Kidney (tissue), 14 donors: ENCODE results near the gene PRTN3. TPM values are rescaled to one million over a fixed set of nuclear protein-coding genes. Genes with fewer than 3 reads are reported as not detected.

Source experiments
- DNase-seq, 5 donors: peaks; one replicate each; pipeline ENCODE4 v3.0.0-alpha.2; 2013 to 2020
- FAIRE-seq: peaks from 2 replicates; lab custom pipeline; 2012; peaks lifted over from hg19 to GRCh38; lab: Jason Lieb, UNC
- H3K27ac ChIP-seq, 2 donors: one replicate each; pipeline ENCODE4 v1.7.0; 2013; ENCODE audit warnings: low read depth in 2 of 2, low read length in 2 of 2, inconsistent platforms in 1 of 2
- H3K27me3 ChIP-seq: one replicate; pipeline ENCODE4 v1.7.1; 2013; ENCODE audit warnings: low read length, inconsistent platforms; ENCODE audit not compliant: control insufficient read depth, insufficient read depth
- H3K36me3 ChIP-seq, 3 donors: one replicate each; pipeline versions ENCODE4 v1.7.0 to v1.7.1; 2013; ENCODE audit warnings: low read length in 3 of 3, control low read depth in 1 of 3, inconsistent platforms in 1 of 3; ENCODE audit not compliant: insufficient read depth in 3 of 3, control insufficient read depth in 2 of 3
- H3K4me1 ChIP-seq, 3 donors: one replicate each; pipeline versions ENCODE4 v1.7.0 to v1.7.1; 2013; ENCODE audit warnings: low read length in 3 of 3, inconsistent platforms in 1 of 3, low read depth in 1 of 3; ENCODE audit not compliant: control insufficient read depth in 2 of 3, insufficient read depth in 2 of 3
- H3K4me3 ChIP-seq, 3 donors: one replicate each; pipeline versions ENCODE4 v1.7.0 to v1.8.1; 2013; ENCODE audit warnings: low read length in 3 of 3, control low read depth in 1 of 3, inconsistent platforms in 1 of 3
- H3K9ac ChIP-seq, 3 donors: one replicate each; pipeline versions ENCODE4 v1.7.0 to v1.7.1; 2013; ENCODE audit warnings: low read length in 3 of 3, control low read depth in 1 of 3, inconsistent platforms in 1 of 3
- H3K9me3 ChIP-seq, 3 donors: one replicate each; pipeline versions ENCODE4 v1.7.0 to v1.7.1; 2013; ENCODE audit warnings: low read length in 3 of 3, control low read depth in 1 of 3, inconsistent platforms in 1 of 3; ENCODE audit not compliant: control insufficient read depth in 2 of 3, insufficient read depth in 1 of 3
- intact Hi-C: fragments of 100-400 bp; cut with DNase I; formaldehyde crosslinking; loops from one replicate; pipeline ENCODE4 v1.11.1; 2022
- polyA plus RNA-seq: library from polyadenylated mRNA; stranded (reverse); fragments of 350-450 nt; fragmentation: Illumina TruSeq; extraction: RNeasy Lipid Tissue Mini Kit (QIAGEN cat#74804); gene quantifications from one replicate; pipeline ENCODE4 v1.2.3, GENCODE V29; 2014; ENCODE audit warnings: low read depth, low replicate concordance; ENCODE audit not compliant: insufficient read depth
- total RNA-seq: library from RNA; stranded (reverse); fragmentation: NEBNext Ultra II Directional; extraction: Animal tissue kit (Norgen Biotek cat#: 25700); gene quantifications from one replicate; pipeline ENCODE4 v1.2.1, GENCODE V29; 2021
- TF ChIP-seq, protein P1 (sequence below): IDR thresholded peaks from 3 replicates; pipeline ENCODE4 v1.5.1; 2012; ENCODE audit warnings: mild to moderate bottlenecking, moderate library complexity, borderline replicate concordance; ENCODE audit not compliant: insufficient read depth; ENCODE audit errors: extremely low read depth
- donor health status: control.
- donor health status: control.
- donor health status: control.
- donor health status: control.
- donor health status: control.
- donor health status: DM: yes; HTN: yes; CAD: no.
- donor health status: Normal renal cell carcinoma (clear cell type).

Gene PRTN3
- total and polyA plus RNA-seq, 2 donors from 2014 or later = not detected

DNA sequence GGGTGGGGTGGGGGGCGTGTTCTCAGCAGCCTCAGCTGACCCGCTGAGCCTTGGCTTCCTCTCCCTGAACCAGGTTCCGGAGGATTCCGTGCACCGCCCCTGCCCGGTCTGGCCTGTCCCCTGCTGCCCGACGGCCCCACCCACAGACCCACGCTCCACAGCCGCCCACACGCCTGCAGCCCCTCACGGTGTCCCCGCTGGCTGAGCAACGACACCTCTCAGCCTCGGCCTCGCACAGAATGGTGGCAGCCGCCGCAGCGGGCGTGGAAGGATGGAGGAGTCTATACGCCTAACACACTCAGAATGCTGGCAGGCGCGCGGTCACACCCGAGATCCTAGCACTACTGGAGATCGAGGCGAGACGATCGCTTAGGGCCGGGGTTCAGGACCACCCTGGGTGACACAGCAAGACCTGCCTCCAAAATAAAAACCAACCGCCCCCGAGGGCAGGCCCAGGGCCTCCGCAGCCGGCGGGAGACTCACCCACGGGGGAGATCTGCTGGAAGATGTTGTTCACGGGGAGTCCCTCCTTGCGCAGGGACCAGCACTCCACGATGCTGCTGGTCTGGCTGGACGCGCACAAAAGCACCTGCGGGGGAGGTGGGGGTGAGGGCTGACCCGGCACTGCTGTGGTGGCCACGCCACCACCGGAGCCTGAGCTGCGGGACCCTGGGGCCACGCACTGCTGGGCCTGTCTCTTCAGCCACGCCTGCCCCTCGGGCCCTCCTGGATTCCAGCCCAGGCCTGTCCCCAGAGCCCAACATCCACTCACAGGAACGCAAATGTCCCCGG, 43.8 kb downstream of the PRTN3 start:
- DNase-seq = peak in 1 of 5 donors; percentile 71
- FAIRE-seq = no peak
- no peak overlapping the region for H3K27ac ChIP-seq

DNA sequence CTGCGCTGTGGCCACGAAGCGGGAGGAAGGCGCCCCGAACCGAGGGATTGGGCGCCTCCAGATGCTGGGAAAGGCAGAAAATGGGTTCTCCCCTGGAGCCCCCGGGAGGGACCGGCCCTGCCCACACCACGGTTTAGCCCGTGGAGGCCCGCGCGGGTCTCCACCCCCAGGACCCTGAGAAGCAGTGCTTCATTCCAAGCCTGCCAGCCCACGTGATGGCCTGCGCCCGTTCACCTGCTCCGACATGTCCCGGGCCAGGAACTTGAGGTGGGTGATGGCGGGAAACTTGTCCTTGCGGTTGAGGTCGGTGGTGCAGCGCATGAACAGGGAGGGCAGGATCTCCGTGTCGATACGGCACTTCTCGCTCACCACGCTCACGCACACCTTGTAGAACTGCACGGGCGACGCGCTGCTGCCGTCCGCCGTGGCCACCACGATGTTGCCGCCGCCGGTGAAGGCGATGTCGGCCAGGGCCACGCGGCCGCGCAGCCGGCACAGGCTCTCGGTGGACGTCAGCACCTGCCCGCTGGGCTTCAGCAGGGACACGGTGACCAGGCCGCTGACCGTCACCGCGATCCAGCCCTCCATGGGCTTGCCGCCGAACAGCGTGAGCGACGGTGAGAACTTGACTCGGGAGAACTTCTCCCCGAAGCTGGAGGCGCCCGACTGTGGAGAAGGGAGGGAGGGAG, 44.9 kb downstream of the PRTN3 start:
- Histone ChIP-seq H3K4me1 (no peaks in the 10 kb centered on the region), H3K36me3 (peaks cover 4 to 28% (median 6%) of the 10 kb centered on the region in 3 donors), H3K27me3 (no peaks in the 10 kb centered on the region), H3K4me3 (no peak overlapping the region), H3K9me3 (no peaks in the 10 kb centered on the region), H3K9ac (no peak overlapping the region), H3K27ac (no peak overlapping the region)
- FAIRE-seq = no peak
- TF ChIP-seq, protein P1, sequence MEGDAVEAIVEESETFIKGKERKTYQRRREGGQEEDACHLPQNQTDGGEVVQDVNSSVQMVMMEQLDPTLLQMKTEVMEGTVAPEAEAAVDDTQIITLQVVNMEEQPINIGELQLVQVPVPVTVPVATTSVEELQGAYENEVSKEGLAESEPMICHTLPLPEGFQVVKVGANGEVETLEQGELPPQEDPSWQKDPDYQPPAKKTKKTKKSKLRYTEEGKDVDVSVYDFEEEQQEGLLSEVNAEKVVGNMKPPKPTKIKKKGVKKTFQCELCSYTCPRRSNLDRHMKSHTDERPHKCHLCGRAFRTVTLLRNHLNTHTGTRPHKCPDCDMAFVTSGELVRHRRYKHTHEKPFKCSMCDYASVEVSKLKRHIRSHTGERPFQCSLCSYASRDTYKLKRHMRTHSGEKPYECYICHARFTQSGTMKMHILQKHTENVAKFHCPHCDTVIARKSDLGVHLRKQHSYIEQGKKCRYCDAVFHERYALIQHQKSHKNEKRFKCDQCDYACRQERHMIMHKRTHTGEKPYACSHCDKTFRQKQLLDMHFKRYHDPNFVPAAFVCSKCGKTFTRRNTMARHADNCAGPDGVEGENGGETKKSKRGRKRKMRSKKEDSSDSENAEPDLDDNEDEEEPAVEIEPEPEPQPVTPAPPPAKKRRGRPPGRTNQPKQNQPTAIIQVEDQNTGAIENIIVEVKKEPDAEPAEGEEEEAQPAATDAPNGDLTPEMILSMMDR = no peak
- no peak for DNase-seq
- intact Hi-C loops = no loop called here

More for the DNA sequence above, 43.8 kb downstream of the PRTN3 start:
- Histone ChIP-seq H3K4me1 (no peaks in the 10 kb centered on the region), H3K9ac (no peak overlapping the region), H3K36me3 (peaks cover 4 to 28% (median 6%) of the 10 kb centered on the region in 3 donors), H3K9me3 (no peaks in the 10 kb centered on the region), H3K27me3 (no peaks in the 10 kb centered on the region), H3K4me3 (no peak overlapping the region)
- TF ChIP-seq, protein P1 = no peak
- intact Hi-C loops = no loop called here

DNA sequence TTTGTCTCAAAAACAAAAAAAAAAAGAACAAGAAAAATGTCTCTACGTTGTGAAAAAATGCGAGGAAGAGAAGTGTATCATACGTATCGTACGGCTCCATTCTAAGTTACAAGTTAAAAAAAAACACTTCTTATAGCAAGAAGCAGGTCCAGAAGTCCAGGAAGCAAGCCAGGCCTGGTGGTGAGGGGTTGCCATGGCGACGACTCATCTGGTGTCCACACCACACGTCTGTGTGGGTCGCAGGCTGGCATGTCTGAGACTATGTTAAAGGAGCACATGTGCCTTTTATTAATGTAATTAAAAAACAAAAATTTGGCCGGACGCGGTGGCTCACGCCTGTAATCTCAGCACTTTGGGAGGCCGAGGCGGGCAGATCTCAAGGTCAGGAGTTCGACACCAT, 46.3 kb downstream of the PRTN3 start:
- H3K9ac ChIP-seq = no peak overlapping the region
- FAIRE-seq (no peak), DNase-seq (peak in 1 of 5 donors; percentile 41)
- H3K9me3 ChIP-seq = no peaks in the 10 kb centered on the region
- H3K4me1 ChIP-seq = peaks cover 0 to 2% (median 0%) of the 10 kb centered on the region in 3 donors
- no peak overlapping the region for H3K27ac ChIP-seq
- H3K4me3 ChIP-seq = no peak overlapping the region
- intact Hi-C loops = no loop called here
- H3K36me3 ChIP-seq = peaks cover 2 to 21% (median 6%) of the 10 kb centered on the region in 3 donors
- TF ChIP-seq, protein P1 = no peak
- H3K27me3 ChIP-seq = no peaks in the 10 kb centered on the region
